ENCODE measurements around the gene PLEKHG1. TPM values are rescaled to one million over a fixed set of nuclear protein-coding genes. Genes with fewer than 3 reads are reported as not detected.
A peak's percentile ranks its signal among the peaks of the same experiment; 100 is the strongest.

PLEKHG1 gene
- total RNA-seq, 1 experiment from 2014 or later, result 6.3 TPM

DNA sequence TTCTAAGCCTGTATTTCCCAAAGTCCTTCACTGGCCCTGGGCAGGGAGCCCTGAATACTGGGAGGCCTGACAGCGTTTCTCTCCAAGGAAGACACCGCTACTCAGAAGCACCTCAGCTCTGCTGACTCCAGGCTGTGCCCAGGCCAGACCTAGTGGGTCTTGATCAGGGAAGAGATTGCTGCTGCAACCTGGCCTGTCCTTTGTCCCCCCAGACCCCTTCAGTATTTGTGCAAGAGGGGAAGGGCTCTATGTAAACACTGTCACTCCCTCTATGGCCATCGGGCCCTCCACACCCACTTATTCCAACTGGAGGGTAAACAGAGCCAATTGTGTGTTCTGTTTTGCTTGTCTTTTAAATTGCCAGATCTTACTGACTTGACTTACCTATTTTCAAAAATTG is 20.6 kb downstream of the PLEKHG1 start:
- DNase-seq (ENCODE audit: low spot score), result no peak

GRCh38 chr6:150620763-150621162 is 21.1 kb downstream of the PLEKHG1 start:
- no peak for DNase-seq (ENCODE audit: low spot score)

DNA sequence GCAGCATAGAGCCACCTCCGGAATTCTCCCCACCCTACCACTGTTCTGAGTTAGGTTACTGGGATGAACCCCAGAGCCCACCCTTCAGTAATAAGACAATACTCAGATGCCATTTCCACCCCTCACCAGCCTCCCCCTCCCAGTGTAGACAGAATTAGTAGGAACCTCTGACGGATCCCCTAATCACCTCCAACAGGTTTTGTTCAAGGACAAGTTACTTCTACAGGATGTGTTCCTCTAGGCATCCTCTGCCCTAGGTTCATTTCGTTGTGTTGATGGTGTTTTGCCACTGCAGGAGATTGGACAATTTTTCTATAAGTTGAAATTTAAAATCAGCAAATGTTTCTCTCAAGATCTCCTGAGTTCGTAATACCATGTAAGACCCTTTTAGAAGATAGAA is 22.8 kb downstream of the PLEKHG1 start:
- DNase-seq (ENCODE audit: low spot score), result no peak

DNA sequence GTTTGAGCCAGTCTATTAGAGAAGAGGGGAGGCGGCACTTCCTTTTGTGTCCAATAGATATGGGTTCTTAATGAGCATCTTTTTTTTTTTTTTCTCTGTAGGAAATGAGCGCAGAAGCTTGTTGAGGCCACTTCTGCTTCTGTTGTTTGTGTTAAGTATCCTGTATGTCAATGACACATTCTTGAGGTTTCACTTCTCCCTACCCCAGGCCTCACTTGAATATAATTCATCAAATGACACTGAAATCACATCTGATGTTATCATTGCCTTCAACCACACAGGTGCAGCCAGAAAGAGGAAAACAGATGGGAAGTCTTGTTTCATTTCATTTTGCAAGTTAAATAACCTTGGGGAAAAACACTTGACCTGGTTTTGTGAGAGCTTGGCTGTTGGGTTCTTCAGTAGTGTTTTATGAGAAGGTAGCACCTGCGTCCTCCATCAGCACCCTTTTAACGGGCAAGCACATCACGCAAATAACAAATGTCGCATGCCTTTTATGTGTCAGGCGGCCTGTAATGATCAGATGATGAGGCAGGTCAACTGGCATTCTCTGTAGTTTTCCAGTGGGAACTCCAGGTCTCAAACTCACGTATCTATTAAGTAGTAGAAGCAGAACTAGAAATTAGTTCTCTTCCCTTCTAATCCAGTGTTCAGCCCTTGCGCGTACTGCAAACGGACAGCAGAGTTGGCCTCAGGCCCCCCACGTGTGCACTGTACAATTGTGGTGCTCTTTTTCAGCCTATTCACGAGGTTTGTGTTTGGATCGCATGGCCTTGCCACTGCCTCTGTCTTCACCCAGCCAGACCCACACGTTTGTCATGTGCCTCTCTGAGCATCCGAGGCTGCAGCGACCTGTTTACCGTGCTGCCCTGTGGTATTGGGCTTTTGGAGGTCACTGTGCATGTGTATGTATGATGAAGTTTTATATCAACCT is 23.5 kb downstream of the PLEKHG1 start:
- DNase-seq (ENCODE audit: low spot score), result no peak

DNA sequence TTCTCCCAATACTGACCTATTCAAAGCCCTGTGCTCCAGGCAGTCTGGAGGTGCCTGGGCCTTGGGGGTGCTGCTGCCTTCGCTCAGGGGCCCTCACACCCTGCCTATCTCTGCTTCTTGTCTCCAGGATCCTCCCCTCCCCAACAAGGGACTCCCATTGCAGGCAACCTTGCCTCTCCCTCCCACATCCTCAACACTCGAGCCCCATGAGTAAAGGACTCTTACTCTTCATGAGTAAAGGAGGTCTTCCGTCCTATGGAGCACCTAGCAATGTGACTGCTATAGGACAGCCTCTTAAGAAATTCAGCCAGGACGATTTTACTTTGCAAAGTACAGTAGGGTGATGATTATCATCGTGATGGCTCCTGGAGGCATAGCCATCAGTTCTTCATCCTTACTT is 24.5 kb downstream of the PLEKHG1 start:
- no peak for DNase-seq (ENCODE audit: low spot score)

GRCh38 chr6:150625927-150626326 is 26.2 kb downstream of the PLEKHG1 start:
- DNase-seq (ENCODE audit: low spot score), result no peak

DNA sequence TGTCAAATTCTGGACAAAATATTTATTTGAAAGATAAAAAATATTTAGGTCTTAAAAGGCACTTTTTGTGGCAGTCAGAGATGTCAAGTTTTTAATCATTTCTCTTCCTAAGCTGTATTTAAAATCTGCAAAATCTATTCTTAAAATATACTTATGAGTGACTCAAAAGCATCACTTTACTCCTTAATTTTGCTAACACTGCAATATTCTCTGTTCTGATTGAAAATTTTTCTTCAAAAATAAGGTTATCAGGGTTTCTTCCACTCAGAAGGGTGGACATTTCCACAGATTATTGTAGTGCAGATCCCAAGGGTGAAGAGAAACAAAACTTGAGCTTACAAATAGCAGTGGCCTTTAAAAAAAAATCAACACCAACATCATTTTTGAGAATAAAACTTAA is 27.5 kb downstream of the PLEKHG1 start:
- no peak for DNase-seq (ENCODE audit: low spot score)

DNA sequence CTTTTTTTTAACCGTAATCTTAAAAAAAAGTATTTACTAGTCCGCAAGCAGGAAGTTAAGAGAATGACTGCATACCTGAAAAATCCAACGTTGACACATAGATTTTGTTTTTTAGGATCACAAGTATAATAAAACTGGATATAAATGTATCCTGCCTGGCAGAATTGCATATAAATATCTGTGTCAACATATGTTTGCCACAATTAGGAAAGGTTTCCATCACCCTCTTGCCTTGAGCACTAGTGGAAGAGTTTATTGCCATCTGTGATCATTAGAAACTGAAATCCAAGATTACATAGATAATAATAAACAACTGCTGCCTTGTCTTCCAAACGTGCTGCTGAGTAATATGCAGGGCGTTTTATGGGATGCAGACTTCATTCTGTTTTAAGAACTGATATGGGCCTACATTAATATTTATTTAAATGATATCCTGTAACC is 27.9 kb downstream of the PLEKHG1 start:
- DNase-seq (ENCODE audit: low spot score), result peak; percentile 60

GRCh38 chr6:150628908-150629307 is 29.2 kb downstream of the PLEKHG1 start:
- DNase-seq (ENCODE audit: low spot score), result no peak

DNA sequence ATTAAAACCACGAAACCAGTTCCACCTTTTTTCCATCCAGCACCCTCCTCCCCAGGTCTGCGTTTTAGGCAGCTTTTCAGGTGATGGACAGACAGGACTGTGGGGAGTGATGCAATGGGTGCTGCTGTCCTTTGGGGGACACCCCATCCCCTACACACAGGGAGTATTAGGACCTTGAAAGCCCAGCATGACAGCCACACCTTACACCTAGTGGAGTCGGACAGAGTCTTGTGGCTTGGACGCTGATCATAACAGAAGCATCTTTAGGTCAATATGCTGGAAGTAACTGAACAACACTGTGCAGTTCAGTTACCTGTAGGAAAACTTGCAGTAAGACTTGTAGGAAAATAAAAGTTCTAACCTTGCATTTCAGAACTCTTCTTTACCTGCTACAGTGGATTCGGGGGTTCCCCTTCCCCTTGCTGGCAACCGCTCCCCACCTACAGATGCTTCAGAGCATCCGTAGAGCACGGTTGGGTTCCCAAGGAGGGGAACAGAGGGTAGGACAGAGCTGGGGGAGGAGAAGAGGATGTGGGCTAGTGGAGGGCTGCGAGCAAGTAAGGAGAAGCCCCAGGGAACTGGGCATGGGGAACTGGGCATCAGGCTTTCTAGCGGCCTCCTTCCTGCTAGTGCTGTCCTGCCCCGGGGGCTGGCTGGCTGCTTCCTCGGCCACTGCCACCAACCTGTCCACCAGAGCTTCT is 31.7 kb downstream of the PLEKHG1 start:
- DNase-seq (ENCODE audit: low spot score), result no peak

DNA sequence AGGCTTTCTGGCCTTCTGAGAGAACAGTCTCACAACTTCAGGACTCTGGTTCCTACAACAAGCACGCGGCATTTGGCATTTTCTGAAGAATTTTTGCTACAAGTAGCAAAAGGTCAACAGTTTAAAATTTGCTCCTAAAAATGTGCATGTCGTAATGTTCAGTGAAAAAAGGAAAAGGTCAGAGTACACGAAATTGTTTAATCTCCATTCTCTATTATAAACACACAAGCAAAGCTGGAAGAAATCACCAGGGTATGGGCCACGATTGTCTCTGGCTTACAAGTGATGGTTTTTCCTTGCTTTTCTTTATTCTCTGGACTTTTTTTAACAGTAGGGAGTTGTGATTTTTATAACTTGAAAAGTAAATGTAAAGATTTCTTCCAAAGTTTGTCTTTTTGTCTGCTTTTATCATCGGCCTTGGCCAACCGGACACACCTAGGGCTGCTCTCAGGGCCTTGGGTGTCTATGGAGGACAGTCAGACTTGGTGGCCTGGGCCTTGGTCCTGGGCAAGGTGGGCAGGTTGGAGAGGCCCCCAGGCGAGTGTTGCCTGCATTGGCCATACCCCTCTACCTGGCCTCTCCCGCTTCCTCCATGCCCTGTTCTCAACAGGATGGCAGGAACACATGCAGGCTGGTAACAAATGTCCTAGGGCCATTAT is 32.4 kb downstream of the PLEKHG1 start:
- DNase-seq (ENCODE audit: low spot score), result no peak

DNA sequence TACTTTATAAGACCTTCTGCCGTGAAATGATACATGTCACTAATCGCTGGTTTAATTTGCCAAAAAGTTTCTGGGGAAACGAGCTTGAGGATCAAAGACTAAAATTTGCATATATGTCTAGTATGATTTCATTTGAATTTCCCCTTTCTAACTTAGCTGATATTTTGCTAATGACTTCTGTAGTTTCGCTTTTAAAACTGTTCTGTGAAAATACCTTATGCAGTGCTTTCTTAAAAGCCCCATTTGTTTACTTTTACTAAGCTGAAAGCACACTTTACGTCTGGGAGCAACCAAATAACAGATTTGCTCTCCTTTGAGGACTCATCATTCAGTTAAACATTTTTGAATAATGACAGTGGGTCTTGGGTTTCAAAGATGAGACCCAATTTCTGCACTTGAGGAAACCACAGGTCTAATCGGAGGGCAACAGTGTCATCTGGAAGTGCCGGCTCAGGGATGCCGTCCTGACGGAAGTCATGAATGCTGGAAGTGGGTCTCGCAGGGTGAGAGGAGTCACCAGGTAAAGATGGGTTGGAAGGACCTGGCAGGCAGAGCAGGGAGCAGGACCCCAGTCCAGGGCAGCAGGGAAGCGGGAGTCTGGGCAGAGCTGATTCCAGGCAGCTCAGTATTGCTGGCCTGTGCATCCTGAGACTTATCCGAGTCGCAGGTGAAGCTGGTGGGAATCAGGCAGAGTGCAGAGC is 33.2 kb downstream of the PLEKHG1 start:
- no peak for DNase-seq (ENCODE audit: low spot score)

GRCh38 chr6:150633486-150633834 is 33.8 kb downstream of the PLEKHG1 start:
- no peak for DNase-seq (ENCODE audit: low spot score)

DNA sequence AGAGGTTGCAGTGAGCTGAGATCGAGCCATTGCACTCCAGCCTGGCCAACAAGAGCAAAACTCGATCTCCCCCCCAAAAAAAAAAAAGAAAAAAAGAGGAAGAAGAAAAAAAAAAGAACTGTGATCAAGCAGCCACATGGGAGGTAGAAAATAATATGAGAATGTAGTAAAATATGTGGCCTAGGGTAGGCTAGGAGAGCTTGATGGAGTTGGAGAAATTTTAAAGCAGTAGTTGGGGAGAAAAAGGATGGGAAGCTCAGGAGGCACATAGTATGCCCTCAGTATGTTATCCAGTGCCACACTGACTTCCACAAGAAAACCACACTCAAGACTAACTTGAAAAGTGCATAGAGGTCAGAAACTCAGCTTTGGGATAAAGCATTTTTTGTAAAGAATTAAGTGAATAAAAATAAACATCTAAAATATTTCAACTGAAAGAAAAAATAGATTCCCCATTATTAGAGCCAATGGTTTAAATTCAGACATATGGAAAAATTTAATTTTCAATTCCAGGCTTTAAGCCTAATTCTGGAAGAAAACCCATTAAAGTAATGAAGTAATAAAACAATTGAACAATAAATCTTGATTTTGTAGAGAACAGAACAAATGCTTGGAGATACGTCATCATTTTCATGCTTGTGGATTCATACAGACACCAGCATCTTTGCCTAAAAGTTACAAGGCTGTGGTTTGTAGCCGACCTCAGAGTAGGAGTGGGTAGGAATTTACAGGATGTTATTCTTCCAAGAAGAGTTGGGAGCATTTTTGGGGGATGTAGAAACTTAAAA is 34.7 kb downstream of the PLEKHG1 start:
- DNase-seq (ENCODE audit: low spot score), result peak; percentile 40

DNA sequence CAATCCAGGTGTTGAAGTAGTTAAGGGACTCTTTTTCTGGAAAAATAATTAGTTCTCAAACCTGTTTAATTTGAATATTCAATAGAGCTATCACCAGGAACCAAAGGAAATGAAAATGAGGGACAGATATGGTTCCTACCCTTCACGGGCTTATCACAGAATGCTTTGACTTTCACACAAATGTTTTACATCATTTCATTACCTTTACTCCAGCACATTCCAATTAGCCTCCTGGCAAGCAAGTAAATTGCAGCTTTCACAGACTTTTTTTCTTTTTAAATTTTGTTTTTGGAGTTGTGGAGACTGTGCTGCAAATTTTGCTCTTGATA is 35.2 kb downstream of the PLEKHG1 start:
- DNase-seq (ENCODE audit: low spot score), result no peak

DNA sequence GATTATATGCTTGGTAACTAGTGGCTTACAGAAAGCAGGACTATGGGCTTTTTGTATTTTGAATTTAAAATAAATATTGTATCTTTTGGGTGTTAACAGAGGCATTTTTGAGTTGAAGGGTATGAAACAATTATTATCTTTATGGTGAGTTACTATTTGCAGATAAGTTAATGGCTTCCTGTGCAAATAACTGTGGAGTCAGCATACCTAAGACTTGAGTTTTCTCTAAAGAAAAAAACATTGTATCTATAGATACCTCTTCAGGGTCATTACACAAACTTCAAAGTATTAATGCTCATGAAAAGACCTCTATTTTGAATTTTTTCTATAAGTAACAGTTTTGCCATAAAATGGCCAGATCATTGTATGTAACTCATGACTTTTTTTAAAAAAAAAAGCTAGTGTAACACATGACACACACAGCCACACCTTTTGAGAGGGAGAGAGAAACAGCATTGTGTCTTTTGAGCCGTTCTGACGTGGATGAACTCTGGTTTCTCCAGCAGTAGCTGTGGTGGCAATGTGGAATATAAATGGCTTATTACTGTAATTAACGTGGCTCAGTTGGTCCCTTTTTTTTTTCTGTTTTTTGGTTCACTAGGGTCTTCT is 36.3 kb downstream of the PLEKHG1 start:
- DNase-seq (ENCODE audit: low spot score), result no peak

GRCh38 chr6:150636808-150637207 is 37.1 kb downstream of the PLEKHG1 start:
- no peak for DNase-seq (ENCODE audit: low spot score)

- no peak for DNase-seq (ENCODE audit: low spot score)
Measured at GRCh38 chr6:150637266-150637665, 37.6 kb downstream of the PLEKHG1 start.

DNA sequence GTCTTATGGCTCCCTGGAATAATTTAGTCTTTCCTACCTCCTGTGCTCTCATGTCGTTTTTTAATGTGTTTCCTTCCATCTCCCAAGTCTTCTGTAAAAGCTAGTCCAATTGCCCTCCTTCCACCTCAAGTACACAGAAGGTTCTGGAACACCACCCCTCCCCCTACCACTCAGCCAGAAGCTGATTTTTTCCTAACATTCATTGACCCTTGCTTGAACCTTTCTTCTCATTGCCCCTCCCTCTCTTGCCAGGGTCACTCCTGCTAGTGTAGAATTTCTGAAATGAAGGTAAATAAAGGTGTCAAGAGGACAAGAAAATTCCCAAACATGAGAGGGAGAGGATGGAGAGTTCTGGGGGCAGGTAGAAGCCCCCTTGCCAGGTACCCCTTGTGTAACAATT is 38.6 kb downstream of the PLEKHG1 start:
- no peak for DNase-seq (ENCODE audit: low spot score)

- DNase-seq (ENCODE audit: low spot score), result peak; percentile 22
Measured at GRCh38 chr6:150638765-150639164, 39.1 kb downstream of the PLEKHG1 start.

DNA sequence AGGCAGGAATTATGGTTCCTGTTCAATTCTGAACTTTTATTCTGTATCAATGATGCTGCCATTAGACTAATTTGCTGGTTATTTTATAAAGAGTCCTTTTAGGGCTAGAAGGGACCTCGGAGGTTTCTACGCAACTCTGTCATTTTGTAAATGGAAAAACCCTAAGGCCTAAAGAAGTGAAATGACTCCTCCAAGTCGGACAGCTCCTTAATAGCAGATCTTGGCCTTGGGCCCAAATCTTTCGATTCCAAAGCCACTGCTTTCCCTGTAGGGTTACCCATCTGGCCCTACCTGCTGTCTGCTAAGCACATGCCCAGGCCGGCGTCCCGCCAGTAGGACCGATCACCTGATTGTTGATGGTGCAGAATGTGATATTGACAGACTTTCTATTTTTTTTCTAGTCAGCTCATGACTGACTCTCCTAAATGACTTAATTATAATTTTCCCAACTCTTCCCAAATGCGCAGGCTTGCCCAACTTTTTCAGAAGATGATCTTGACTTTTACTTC is 40.2 kb downstream of the PLEKHG1 start:
- no peak for DNase-seq (ENCODE audit: low spot score)
